SU-DHL-6 (cell line): ENCODE results near the gene SEMA3D.

Experiments
- H2AFZ ChIP-seq: fragments of 200-600 bp; sonication (generic); 2 replicates; pipeline ENCODE4 v1.6.1; 2014; ENCODE audit warnings: low read depth, mild to moderate bottlenecking, moderate library complexity, mixed read lengths, antibody characterized with exemption, low read length; ENCODE audit not compliant: severe bottlenecking
- H3F3A ChIP-seq: fragments of 200-600 bp; shearing (Covaris generic); 2 replicates; pipeline ENCODE4 v1.6.0; 2016; ENCODE audit warnings: antibody characterized with exemption, mild to moderate bottlenecking; ENCODE audit not compliant: insufficient read depth
- H3K27ac ChIP-seq: fragments of 200-600 bp; sonication (generic); 2 replicates; pipeline ENCODE4 v1.5.1; 2016; ENCODE audit warnings: low read depth, mild to moderate bottlenecking, low read length, moderate library complexity, mixed read lengths
- H3K27me3 ChIP-seq: fragments of 200-600 bp; sonication (generic), shearing (Covaris generic); 2 replicates; pipeline ENCODE4 v1.6.0; 2014; ENCODE audit warnings: mild to moderate bottlenecking, low read length
- H3K36me3 ChIP-seq: fragments of 200-600 bp; sonication (generic); 2 replicates; pipeline ENCODE4 v1.6.1; 2014; ENCODE audit warnings: mild to moderate bottlenecking, low read length, mixed read lengths
- H3K4me2 ChIP-seq: fragments of 300-600, 200-600 bp; shearing (Covaris generic), sonication (generic); 2 replicates; pipeline ENCODE4 v1.6.0; 2014; ENCODE audit warnings: low read length, low read depth, mild to moderate bottlenecking; ENCODE audit not compliant: poor library complexity, severe bottlenecking
- H3K4me3 ChIP-seq: fragments of 200-600 bp; sonication (generic); 2 replicates; pipeline ENCODE4 v1.5.1; 2014; ENCODE audit warnings: antibody characterized with exemption, low read length, mild to moderate bottlenecking, mixed read lengths; ENCODE audit not compliant: insufficient read depth, poor library complexity, severe bottlenecking
- H3K79me2 ChIP-seq: fragments of 200-600 bp; sonication (generic); 2 replicates; pipeline ENCODE4 v1.6.1; 2014; ENCODE audit warnings: mild to moderate bottlenecking, low read length, moderate library complexity; ENCODE audit not compliant: insufficient read depth
- H3K9ac ChIP-seq: fragments of 200-600 bp; sonication (generic); 2 replicates; pipeline ENCODE4 v1.7.0; 2014; ENCODE audit warnings: mild to moderate bottlenecking, low read length
- H3K9me2 ChIP-seq: fragments of 200-600 bp; sonication (generic); replicated peaks from 2 replicates; pipeline ENCODE4 v1.6.1; 2014; ENCODE audit warnings: low read length; ENCODE audit not compliant: insufficient read depth
- H3K9me3 ChIP-seq: fragments of 200-600 bp; sonication (generic); 2 replicates; pipeline ENCODE4 v1.6.1; 2014; ENCODE audit warnings: low read length, mixed read lengths; ENCODE audit not compliant: insufficient read depth
- H4K20me1 ChIP-seq: fragments of 200-600 bp; sonication (generic); 2 replicates; pipeline ENCODE4 v1.6.1; 2014; ENCODE audit warnings: low read depth, mild to moderate bottlenecking, antibody characterized with exemption, low read length, moderate library complexity, mixed read lengths
- EZH2phosphoT487 ChIP-seq: fragments of 200-600 bp; sonication (generic), shearing (Covaris generic); conservative IDR thresholded peaks from 2 replicates; pipeline ENCODE4 v1.6.1; 2018; ENCODE audit warnings: mild to moderate bottlenecking, antibody characterized with exemption, low read length, moderate library complexity, mixed read lengths
- TF ChIP-seq, protein P1 (sequence below): fragments of 200-600 bp; sonication (generic); IDR thresholded peaks from one replicate; pipeline ENCODE4 v1.5.1; 2017; ENCODE audit warnings: antibody characterized with exemption, mild to moderate bottlenecking, low read length, moderate library complexity; ENCODE audit not compliant: insufficient read depth, poor library complexity, severe bottlenecking

The SEMA3D gene

DNA sequence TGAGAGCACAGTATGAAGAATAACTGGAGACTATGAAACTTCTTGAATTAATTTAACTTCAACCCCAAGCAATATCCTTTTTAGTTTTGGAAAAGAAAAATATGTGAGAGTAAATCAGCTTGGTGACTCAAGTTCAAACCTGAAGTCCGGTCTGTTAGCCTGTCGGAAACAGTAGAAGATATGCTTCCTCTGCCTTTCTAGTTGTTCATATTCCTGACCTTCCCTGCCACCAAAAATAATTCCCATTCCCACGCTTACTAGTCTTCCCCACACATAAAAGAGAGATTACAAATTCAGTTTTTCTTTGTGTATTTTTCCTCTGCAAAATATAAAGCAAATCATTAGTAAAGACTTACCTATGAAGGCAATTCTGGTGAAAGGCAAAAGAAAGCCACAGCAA, 3.6 kb downstream of the SEMA3D start:
- no peak overlapping the region for H3K4me2 ChIP-seq
- peaks cover 9% of the 10 kb centered on the region; the same call in 1 of the 2 replicates for H3K9me3 ChIP-seq
- H3K4me3 ChIP-seq = no peak overlapping the region
- no peak overlapping the region for H3K9ac ChIP-seq
- no peak overlapping the region for H3K27ac ChIP-seq
- no peaks in the 10 kb centered on the region for H3F3A ChIP-seq
- 0 out of 2 replicates have a peak, but pooled peaks cover 3% of the 10 kb centered on the region for H3K36me3 ChIP-seq
- no peaks in the 10 kb centered on the region for H3K9me2 ChIP-seq
- H2AFZ ChIP-seq = no peak overlapping the region
- H4K20me1 ChIP-seq = no peaks in the 10 kb centered on the region
- TF ChIP-seq, protein P1, sequence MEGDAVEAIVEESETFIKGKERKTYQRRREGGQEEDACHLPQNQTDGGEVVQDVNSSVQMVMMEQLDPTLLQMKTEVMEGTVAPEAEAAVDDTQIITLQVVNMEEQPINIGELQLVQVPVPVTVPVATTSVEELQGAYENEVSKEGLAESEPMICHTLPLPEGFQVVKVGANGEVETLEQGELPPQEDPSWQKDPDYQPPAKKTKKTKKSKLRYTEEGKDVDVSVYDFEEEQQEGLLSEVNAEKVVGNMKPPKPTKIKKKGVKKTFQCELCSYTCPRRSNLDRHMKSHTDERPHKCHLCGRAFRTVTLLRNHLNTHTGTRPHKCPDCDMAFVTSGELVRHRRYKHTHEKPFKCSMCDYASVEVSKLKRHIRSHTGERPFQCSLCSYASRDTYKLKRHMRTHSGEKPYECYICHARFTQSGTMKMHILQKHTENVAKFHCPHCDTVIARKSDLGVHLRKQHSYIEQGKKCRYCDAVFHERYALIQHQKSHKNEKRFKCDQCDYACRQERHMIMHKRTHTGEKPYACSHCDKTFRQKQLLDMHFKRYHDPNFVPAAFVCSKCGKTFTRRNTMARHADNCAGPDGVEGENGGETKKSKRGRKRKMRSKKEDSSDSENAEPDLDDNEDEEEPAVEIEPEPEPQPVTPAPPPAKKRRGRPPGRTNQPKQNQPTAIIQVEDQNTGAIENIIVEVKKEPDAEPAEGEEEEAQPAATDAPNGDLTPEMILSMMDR = no peak
- no peak for TF ChIP-seq EZH2phosphoT487
- no peaks in the 10 kb centered on the region for H3K79me2 ChIP-seq
- H3K27me3 ChIP-seq = no peaks in the 10 kb centered on the region

DNA sequence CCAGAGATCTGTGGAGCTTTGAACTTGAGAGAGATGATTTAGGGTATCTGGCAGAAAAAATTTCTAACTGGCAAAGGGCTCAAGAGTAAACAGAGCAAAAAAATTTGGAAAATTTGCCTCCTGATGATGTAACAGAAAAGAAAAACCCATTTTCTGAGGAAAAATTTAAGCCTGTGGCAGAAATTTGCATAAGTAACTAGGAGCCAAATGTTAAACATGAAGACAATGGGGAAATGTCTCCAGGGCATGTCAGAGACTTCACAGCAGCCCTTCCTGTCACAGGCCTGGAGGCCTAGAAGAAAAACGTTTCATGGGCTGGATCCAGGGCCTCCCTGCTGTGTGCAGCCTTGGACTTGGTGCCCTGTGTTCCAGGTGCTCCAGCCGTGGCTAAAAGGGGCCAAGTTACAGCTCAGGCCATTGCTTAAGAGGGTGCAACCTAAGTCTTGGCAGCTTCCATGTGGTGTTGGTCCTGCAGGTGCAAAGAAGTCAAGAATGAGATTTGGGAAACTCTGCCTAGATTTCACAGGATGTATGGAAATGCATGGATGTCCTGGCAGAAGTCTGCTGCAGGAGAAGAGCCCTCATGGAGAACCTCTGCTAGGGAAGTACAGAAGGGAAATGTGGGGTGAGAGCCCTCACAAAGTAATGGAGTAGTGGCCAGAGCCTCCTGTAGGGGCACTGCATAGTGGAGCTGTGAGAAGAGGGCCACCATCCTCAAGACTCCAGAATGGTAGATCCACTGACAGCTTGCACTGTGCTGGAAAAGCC, 8.1 kb downstream of the SEMA3D start:
- H3K79me2 ChIP-seq = no peaks in the 10 kb centered on the region
- no peak overlapping the region for H3K4me2 ChIP-seq
- H3K36me3 ChIP-seq = 0 out of 2 replicates have a peak, but pooled peaks cover 3% of the 10 kb centered on the region
- H3K27ac ChIP-seq = no peak overlapping the region
- no peak overlapping the region for H2AFZ ChIP-seq
- H3K9me3 ChIP-seq = peaks cover 10% of the 10 kb centered on the region; the same call in 1 of the 2 replicates
- H4K20me1 ChIP-seq = no peaks in the 10 kb centered on the region
- no peaks in the 10 kb centered on the region for H3K27me3 ChIP-seq
- no peak overlapping the region for H3K4me3 ChIP-seq
- no peaks in the 10 kb centered on the region for H3K9me2 ChIP-seq
- TF ChIP-seq, protein P1 = no peak
- no peak for TF ChIP-seq EZH2phosphoT487
- H3F3A ChIP-seq = no peaks in the 10 kb centered on the region
- H3K9ac ChIP-seq = no peak overlapping the region

DNA sequence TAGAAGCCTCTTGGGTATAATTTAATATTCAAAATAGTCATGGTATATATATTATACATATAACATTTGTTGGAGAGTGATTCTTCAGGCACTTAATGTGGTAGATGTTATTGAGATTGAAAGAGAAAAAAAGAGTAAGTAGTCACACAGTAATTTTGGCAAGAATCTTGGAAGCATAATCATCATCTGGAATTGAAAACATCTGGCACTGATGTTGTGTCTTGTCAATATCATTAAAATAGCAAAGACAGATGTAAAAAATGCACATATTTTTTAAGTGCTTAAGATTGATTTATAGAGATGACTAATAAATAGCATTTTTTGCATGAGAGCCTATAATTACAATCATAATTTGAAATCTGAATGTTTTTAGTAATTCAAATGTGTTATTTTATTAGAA, 9.5 kb downstream of the SEMA3D start:
- Histone ChIP-seq H3K27ac (no peak overlapping the region), H3K4me2 (no peak overlapping the region), H3K9me2 (no peaks in the 10 kb centered on the region), H2AFZ (no peak overlapping the region), H4K20me1 (no peaks in the 10 kb centered on the region), H3F3A (no peaks in the 10 kb centered on the region), H3K36me3 (0 out of 2 replicates have a peak, but pooled peaks cover 2% of the 10 kb centered on the region), H3K79me2 (no peaks in the 10 kb centered on the region), H3K9ac (no peak overlapping the region), H3K9me3 (peaks cover 10% of the 10 kb centered on the region; the same call in 1 of the 2 replicates), H3K27me3 (no peaks in the 10 kb centered on the region), H3K4me3 (no peak overlapping the region)
- no peak for TF ChIP-seq EZH2phosphoT487
- TF ChIP-seq, protein P1 = no peak
